Renal cortical epithelial cell (primary cell): ENCODE measurements around the gene CDH4. TPM values are rescaled to one million over a fixed set of nuclear protein-coding genes. Genes with fewer than 3 reads are reported as not detected.
"Not testable (repeated sequence)": the region's sequence is repeated elsewhere in the genome, so short reads cannot be mapped to it uniquely, and the experiment has no call there.

ENCODE experiments used
- DNase-seq: peaks from one replicate; pipeline ENCODE4 v3.0.0-alpha.2; 2011; ENCODE audit warnings: low read depth
- total RNA-seq: library from RNA; depleted of rRNA; stranded (reverse); fragments of >200 nt; gene quantifications from 2 replicates; pipeline ENCODE4 v1.2.3, GENCODE V29; 2014

The CDH4 gene
- total RNA-seq, 1 donor from 2014 or later = 6.4 TPM

DNA sequence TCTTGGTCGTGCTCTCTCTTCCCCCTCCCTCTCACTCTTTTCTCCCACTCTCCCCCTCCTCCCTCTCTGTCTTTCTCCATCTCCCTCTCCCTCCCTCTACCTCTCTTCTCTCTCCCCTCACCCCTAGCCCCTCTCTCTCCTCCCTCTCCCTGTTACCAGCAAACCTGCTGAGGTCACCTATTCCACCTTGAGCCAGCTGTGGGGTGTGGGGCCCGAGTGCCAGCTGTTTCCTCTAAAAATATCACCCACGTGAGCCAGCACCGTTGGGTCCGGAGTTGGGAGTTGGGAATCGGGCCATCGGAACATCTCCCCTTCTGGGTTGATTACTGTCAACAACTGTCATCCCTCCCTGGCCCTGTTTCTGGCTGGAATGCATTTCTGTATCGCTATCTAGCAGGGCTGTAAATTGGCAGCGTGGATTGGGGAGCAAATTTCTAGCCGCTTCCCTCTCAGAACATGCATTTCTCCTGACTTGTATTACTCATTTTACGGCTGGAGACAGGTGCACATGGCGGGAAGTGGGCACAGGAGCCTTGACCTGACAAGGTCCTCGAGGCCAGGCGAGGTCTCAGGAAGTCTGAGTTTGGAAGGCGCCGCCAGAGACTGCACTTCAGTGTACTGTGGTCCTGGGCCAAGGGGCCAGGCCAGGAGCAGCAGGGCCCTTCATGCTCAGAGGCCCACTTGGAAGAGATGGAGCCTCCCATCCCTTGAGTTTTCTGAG lies 165.3 kb downstream of the CDH4 start:
- no peak for DNase-seq

DNA sequence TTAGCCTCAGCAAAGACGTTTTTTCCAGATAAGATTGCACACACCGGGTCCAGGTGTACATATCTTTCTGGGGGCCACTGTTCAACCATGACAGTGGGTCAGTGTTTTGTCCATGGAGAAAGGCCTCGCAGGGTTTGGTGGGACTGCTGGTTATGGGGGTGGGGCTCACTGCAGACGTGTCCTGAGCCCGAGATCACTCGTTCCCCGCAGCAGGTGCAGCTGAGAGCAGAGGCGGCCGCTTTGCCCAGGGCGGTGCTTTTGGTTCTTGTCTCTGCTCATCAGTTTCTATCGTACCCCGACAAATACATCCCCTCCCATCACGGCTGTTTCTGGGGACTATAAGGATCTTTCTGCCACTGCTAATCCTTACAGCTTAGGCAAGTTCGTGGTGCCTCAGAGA lies 166.9 kb downstream of the CDH4 start:
- DNase-seq = no peak

DNA sequence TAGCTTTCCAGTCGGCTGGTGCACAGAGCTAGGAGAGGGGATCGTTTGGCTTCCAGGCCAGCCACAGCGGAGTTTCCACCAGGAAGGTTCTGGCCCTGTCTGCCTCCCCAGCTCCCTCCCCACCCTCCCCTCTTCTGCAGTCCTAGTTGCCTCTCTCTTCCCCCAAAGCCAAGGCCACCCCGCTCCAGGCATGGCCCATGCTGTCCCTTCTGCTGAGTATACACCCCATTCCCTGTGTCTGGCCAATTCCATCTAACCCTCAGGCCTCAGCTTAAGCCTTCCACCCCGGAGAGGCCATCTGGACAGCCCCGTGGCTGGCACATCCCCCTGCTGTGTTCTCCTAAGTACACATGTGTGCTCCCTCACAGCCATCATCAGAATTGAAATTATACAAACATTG lies 167.4 kb downstream of the CDH4 start:
- DNase-seq = no peak

DNA sequence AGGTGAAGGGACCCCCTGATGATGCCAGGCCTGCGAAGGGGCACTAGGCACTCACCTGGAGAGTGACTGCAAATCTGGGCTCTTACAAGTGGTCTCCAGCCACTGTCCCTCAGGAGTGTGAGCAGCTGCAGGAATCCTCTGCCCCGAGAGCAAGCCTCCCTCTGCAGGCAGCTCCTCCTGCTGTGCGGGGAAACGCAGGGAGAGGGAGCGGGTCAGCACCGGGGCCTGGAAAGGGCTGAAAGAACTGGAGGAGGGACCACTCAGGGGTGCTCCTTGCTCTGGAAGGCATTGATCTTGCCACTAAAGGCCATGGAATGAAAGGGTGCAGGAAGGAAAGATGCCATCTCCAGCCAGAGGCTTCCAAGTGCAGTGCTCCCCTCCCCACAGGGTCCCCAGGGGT lies 168.0 kb downstream of the CDH4 start:
- no peak for DNase-seq

DNA sequence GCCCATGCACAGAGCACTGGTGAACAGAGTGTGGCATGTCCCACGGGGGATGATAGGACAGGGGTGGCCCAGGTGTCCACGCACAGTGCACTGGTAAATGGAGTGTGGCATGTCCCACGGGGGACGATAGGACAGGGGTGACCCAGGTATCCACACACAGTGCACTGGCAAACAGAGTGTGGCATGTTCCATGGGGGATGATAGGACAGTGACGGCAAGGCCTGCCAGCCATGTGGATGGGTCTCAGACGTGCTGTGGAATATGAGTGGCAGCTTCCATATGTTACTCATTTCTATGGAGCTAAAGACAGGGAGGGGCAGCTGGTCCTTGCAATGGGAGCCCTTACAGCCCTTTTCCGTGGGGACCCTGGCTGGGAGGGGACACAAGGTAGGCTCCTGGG lies 168.7 kb downstream of the CDH4 start:
- no peak for DNase-seq

DNA sequence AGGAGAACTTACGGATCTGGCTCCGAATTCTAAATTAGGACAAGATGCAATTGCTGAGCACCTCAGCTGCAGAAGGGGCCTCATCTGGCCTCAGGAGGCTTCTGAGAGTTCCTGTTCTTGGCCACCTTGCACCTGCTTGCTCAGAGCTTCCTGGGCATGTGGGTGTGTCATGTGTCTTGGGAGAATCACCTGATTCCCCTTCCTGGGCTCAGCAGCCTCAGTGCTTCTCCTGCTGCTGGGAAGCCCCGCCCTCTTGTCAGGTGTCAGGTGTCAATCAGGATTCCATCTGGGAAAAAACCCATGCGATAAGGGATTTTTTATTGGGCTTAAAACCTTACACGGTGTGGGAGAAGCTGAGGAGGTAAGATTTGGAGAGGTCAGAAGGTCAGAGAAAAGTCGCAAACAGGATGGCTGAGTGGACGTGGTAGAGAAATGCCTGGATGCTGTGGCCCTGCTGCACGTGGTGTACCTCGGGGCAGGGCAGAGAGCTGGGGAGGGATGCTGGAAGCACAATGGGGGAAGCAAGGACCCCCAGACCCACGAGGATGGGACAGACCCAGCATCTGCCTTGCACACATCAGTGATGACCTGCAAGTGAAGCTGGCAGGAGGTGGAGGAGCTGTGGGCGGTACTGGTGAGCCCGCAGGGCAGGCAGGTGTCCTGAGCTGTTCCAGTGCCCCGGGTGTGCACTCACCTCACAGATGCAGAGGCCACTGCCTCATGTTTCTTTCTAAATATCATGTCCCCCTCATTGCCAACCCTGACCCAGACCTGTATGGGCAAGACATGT lies 170.8 kb downstream of the CDH4 start:
- no peak for DNase-seq

DNA sequence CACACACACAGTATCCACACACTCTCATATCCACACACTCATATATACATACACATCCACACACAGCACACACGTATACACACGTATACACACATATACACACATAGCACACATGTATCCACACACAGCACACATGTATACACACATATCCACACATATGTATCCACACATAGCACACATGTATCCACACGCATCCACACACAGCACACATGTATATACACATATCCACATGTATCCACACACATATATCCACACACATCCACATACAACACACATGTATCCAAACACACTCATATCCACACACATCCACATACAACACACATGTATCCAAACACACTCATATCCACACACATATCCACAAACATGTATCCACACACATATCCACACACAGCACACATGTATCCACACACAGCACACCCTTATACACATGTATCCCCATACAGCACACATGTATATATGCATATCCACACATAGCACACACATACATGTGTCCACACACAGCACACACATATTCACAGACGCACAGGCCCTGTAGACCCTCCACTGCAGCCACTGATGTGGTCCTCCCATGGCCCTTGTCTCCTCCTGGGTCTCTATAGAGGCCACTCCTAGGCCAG lies 172.1 kb downstream of the CDH4 start:
- no peak for DNase-seq

DNA sequence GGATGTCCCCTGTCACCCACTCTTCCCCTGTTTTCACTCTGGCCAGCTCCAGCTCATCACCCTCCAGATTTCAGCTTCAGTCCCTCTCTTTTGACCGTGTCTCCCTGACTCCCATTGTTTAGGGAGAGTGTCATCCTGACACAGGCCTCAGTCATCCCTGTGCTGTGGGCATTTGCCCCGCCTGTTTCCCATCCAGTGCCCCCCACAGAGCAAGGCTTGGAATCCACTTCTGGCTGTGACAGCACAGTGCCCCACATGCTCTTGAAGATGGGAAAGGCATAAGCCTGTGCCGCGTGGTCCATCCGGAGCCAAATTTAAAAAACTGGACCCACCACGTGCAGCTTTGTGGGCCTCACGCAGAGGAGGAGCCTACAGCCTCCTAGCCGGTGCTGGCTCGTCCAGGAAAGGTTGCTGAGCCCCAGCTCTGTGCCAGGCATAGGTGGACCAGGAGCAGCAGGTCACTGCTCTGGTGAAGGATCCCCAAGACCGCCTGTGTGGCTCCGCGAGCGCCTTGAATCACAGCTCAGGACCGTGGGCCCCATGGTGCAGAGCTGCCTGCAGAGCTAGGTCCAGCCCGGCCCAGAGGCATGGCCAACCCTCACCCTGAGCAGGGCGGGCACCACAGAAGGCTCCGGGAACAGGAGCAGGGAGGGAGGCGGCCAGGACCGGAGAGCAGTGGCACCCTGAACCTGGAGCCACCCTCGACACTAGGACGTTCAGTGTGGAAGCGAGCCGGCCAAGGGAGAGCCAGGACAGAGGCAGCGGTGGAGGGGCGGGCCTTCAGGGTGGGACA lies 172.8 kb downstream of the CDH4 start:
- DNase-seq = no peak

DNA sequence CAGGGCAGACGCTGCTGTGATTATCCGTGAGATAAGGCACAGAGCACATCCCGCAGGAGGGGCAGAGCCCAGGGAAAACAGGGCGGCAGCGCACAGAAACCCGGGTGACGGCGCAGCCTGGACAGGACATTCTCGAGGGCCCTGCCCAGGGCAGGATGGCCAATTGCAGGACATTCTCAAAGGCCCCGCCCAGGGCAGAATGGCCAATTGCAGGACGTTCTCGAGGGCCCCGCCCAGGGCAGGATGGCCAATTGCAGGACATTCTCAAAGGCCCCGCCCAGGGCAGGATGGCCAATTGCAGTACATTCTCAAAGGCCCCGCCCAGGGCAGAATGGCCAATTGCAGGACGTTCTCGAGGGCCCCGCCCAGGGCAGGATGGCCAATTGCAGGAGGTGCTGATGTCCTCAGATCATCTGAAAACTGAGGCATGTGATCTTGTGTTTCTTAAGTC lies 173.5 kb downstream of the CDH4 start:
- DNase-seq = not testable (repeated sequence)

DNA sequence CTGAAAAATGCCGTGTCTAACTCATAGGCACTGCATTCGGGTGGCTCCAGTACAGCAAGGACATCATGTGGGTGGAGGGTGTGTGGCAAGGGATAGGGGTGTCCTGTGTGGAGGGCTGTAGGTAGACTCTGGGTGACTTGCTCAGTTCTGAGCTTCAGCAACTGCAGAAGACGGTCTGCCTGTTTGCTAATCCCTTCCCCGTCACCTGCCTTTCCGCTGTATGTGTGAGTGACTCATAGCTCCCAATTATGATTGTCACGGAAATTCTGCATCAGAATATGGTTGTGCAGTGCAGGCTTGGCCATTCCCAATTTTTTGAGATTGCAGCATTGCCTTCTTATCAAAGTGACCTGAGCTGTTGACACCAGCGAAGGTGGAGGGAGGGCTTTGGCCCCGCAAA lies 174.3 kb downstream of the CDH4 start:
- DNase-seq = no peak

DNA sequence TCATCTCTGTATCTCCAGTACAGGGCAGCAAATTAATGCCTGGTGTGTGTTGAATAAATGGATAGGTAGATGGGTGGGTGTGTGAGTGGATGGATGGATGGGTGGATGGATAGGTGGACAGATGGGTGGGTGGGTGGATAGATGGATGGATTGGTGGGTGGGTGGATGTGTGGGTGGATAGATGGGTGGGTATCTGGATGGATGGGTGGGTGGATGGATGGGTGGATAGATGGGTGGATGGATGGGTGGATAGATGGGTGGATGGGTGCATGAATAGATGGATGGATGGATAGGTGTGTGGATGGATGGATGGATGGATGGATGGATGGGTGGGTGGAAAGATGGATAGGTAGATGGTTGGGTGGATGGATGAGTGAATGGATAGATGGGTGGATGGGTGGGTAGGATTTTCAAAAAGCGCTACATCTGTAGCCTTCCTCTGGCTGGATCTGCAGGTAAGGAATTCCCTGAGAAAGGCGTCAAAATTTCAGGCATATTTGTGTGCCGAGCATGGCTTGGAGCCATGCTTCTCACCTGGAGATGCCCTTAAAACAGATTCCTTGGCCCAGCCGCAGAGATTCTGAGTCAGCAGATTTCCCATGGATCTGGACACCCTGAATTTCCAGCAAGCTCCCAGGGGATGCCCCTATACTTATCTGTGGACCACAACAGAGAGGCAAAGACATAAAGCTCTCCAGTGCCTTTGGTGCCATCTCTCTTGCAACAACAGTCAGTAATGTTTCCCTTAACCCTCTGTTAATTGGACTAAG lies 177.6 kb downstream of the CDH4 start:
- DNase-seq = no peak

DNA sequence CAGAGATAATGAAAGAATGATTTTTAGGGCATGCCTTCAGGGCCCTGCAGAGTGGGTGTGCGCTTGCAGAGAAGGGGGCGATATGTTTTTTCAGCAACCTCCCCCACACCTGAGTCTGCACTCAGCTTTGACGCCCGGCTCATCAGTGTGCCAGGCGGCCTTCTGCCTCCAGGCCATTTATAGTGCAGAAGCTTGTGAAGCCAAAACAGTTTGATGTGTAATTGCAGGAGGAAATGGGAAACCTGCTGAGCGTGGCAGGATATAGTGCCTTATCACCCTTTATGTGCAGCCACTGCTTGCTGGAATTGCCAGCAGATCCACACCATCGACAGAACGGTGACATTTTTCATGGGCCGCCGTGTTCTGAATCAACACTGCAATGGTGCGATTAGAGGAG lies 178.2 kb downstream of the CDH4 start:
- no peak for DNase-seq

DNA sequence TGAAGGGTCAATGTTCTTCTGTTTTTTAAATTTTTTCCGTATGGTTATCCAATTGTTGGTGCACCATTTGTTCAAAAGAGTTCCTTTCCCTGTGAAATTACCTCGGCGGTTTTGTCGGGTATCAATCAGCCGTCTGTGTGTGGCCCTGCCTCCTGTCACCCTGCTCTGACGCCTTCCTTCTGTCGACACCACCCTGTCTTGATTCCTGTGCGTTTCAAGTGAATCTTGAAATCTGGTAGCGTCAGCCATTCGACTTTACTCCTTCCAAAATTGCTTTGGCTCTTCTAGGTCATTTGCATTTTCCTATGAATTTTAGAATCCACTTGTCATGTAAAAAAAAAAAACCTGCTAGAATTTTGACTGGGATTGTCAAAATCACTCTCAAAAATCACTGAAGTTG lies 181.1 kb downstream of the CDH4 start:
- no peak for DNase-seq

DNA sequence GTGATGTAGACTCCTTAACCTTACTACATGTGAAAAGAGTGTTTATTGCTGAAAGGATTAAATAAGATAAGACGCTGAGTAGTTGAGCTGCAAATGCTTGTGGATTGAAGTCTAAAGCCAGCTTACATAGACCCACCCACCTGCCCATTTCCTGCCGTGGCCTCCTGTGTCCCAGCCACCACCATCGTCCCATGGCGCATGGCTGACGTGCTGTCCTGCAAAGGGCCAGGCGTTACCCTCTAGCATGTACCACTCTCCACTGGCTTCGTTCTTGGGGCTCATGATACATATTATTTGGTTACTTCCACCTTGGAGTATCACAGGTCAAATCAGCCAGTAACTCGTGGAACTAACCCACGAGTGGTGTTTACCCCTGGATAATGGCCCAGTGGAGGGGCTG lies 181.8 kb downstream of the CDH4 start:
- no peak for DNase-seq

DNA sequence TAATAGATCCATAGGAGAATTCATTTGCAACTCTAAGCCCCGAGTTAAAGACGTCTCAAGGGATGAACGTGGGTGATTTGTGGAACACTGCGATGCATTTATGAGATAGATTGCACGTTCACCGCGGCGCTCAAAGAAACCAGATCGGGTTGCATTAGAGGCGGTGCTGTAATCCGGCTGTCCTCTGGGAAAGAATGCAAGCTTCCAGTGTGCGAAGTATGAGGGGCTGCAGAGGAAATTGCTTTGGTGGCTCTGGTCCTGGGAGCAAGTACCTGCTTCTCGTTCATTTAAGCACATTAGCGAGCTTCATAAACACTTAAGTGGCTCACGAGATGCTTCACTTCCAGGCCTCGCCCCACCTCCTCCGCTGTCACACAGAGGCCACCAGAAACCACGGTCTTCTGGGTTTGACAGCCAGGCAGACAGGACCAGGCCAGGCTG lies 182.3 kb downstream of the CDH4 start:
- DNase-seq = no peak

DNA sequence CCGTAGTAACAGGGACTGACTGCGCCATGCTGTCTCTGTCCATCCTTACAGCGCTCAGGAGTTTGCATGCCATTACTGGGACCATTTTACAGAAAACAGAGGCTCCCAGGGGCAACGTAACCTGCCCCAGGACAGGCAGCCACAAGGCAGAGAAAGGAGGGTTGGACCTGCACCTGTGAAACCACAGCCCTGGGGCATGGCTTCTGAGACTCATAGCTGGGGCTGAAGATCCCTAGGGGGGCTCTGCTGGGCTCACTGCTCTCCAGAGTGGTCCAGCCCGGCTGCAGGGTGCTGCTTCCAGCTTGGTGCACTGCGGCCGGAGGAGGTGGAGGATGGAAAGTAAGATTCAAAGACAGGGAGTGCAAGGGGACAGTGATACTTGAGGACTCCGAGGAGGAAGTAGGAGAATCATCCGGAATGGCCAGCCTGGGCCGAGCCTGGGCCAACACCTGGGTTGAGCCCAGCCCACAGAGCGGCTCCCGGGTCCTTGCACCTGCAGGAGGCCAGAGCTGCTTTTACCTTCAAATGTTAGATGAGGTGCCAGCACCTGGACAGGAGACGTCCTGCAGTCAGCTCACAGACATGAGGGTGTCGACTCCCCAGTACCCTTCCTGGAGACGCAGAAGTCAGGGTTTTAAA lies 183.2 kb downstream of the CDH4 start:
- DNase-seq = no peak

DNA sequence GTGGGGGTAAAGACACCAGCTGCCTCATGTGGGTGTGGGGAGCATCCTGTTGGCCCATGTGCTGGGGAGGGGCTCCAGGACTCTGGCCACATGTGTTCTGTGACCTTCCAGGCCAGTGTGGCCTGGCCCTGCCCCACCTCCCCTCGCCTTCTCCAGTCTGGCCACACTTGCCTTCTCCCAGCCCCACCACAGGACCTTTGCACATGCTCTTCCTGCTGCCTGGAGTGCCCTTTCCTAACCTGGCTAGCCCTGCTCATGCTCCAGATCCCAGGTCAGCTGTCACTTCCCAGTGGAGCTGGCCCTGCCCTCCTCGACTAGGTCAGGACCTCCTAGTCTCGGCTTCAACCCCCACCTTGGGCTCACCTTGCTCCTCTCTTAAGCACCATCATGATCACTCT lies 183.8 kb downstream of the CDH4 start:
- no peak for DNase-seq

DNA sequence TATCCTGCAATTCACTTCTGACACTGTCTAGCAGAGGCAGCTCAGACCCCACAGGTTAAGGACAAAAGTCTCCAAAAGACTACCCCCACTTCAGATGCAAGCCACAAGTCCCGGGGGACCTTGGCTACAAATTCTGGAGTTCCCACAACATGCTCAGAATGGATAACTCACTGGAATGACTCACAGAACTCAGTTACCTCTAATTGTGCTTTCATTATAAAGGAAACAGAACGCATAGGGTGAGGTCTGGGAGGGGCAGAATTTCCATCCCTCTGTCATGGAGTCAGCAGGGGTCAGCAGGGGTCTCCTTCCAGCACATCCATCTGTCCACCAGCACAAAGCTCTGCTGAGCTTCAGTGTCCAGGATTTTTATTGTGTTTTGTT lies 184.2 kb downstream of the CDH4 start:
- DNase-seq = peak; percentile 54

DNA sequence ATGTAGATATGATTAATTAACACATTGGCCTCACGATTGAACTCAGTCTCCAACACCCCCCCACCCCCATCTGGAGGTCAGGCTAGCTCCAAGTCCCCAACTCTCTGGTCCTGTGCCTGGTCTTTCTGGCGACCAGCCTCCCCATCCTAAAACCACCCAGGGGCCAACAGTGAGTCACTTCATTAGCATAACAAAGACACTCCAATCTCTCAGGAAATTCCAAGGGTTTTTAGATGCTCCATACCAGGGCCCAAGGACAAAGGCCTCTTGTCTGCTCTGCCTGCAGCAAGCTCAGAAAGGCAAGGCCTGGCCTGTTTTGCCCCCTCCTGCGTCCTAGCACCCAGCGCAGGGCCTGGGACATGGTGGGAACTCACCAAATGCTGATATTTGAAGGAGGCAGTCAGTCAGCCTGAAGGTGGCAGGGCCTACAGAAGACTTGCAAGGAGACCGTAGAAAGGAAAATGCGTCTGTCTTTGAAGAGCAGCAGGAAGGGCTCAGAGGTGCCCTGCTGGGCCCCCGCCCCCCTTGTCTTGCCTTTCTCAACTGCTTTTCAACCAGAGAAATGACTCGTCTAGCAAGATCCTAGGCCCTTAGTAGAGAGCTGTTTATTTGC lies 184.7 kb downstream of the CDH4 start:
- peak; percentile 69 for DNase-seq
